Measurements from ENCODE around the gene ASB18.

DNA sequence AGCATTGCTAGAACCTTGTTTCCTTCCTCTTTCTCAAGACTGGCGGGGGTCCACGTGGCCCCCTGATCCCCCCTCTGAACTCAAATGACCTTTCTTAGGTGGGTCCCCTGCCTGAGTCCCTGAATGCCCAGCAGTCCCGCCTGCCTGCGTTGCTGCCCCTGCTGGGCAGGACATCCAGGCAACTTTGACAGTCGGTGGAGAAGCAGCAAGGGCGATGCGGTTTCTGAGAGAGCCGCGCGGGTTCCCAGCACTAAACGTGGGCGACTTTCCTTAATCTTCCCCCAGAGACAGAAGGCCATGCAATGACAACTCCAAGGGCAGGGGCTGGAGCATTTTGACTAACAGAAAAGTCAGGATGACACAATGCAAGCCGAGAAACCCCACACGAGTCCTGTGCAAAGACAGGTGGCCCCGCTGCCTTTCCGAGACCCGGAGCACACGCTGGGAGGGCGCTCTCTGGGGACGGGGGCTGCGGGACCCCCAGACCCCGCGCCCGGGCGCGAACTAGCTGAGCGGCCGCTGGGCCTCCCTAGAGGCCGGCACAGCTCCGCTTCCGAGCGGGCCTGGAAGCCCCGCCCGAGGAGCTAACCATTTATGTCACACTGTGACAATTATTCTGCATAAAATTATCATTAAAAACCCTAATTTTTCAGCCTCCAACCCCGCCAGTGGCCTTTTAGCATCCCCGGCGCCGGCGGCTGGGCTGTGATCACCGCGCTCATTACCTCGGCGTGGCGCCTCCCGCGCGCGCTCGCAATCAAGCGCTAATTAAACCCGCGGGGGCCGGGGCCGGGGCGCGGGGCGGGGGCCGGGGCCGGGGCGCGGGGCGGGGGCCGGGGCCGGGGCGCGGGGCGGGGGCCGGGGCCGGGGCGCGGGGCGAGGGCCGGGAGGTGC is 27.4 kb downstream of the ASB18 start:
- TF ChIP-seq, protein P1, sequence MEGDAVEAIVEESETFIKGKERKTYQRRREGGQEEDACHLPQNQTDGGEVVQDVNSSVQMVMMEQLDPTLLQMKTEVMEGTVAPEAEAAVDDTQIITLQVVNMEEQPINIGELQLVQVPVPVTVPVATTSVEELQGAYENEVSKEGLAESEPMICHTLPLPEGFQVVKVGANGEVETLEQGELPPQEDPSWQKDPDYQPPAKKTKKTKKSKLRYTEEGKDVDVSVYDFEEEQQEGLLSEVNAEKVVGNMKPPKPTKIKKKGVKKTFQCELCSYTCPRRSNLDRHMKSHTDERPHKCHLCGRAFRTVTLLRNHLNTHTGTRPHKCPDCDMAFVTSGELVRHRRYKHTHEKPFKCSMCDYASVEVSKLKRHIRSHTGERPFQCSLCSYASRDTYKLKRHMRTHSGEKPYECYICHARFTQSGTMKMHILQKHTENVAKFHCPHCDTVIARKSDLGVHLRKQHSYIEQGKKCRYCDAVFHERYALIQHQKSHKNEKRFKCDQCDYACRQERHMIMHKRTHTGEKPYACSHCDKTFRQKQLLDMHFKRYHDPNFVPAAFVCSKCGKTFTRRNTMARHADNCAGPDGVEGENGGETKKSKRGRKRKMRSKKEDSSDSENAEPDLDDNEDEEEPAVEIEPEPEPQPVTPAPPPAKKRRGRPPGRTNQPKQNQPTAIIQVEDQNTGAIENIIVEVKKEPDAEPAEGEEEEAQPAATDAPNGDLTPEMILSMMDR (IDR thresholded peaks at IDR 0.05 in 8 of 11, conservative IDR thresholded peaks at IDR 0.05 in 3 of 11) = no peak
- no peak for TF ChIP-seq POLR2AphosphoS5 (IDR thresholded peaks at IDR 0.05)
